ENCODE measurements around the gene HFE. TPM values are rescaled to one million over a fixed set of nuclear protein-coding genes. Genes with fewer than 3 reads are reported as not detected.

Gene HFE
- total RNA-seq, 4 donors from 2014 or later = 7.5 to 9.8 (median 8.3) TPM

DNA sequence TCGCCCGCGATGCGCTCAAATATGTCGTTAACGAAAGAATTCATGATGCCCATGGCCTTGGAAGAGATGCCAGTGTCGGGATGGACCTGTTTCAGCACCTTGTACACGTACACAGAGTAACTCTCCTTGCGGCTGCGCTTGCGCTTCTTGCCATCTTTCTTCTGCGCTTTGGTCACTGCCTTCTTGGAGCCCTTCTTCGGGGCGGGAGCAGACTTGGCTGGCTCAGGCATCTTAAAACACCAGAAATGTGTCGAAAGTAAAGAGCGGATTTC is 36.4 kb downstream of the HFE start:
- peak overlapping the region; percentile 93 to 99 (median 97) for H3K27ac ChIP-seq
- TF ChIP-seq POLR2A (IDR thresholded peaks at IDR 0.05) = no peak
- TF ChIP-seq, protein P1, sequence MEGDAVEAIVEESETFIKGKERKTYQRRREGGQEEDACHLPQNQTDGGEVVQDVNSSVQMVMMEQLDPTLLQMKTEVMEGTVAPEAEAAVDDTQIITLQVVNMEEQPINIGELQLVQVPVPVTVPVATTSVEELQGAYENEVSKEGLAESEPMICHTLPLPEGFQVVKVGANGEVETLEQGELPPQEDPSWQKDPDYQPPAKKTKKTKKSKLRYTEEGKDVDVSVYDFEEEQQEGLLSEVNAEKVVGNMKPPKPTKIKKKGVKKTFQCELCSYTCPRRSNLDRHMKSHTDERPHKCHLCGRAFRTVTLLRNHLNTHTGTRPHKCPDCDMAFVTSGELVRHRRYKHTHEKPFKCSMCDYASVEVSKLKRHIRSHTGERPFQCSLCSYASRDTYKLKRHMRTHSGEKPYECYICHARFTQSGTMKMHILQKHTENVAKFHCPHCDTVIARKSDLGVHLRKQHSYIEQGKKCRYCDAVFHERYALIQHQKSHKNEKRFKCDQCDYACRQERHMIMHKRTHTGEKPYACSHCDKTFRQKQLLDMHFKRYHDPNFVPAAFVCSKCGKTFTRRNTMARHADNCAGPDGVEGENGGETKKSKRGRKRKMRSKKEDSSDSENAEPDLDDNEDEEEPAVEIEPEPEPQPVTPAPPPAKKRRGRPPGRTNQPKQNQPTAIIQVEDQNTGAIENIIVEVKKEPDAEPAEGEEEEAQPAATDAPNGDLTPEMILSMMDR (IDR thresholded peaks at IDR 0.05) = no peak
- no peaks in the 10 kb centered on the region for H3K9me3 ChIP-seq
- no peaks in the 10 kb centered on the region for H3K36me3 ChIP-seq
- H3K4me1 ChIP-seq = peaks cover 18 to 23% of the 10 kb centered on the region in 2 donors
- no peaks in the 10 kb centered on the region for H3K27me3 ChIP-seq
- intact Hi-C loops (cut with DNase I) = loop anchor here (10.0 kb wide), 1 partner anchor 61 kb away; a partner anchor contains a TSS
- no peak for DNase-seq
- WGBS, 2 donors = 0 to 2% methylated on average over 8 to 14 of the region's 16 CpGs
- peak overlapping the region; percentile 82 to 91 (median 90) for H3K4me3 ChIP-seq (replicated peaks in 1 of 3)

DNA sequence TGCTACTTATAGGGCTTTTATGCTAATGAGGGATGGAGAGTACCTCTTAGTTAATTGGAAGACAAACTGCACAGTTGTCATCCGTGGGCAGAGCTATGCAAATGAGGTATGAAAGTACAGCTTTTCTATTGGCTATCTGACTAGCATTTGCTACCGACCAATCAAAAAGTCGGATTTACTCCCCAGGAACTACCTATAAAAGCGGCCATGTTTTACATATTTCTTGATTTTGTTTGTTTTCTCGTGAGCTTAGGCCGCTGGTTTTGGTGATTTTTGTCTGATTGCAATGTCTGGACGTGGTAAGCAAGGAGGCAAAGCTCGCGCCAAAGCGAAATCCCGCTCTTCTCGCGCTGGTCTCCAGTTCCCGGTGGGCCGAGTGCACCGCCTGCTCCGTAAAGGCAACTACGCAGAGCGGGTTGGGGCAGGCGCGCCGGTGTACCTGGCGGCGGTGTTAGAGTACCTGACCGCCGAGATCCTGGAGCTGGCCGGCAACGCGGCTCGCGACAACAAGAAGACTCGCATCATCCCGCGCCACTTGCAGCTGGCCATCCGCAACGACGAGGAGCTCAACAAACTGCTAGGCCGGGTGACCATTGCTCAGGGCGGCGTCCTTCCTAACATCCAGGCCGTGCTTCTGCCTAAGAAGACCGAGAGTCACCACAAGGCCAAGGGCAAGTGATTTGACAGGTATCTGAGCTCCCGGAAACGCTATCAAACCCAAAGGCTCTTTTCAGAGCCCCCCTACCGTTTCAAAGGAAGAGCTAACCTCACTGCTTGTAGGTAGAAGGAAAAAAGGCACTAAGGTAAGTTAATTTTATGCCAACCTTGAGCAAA is 36.9 kb downstream of the HFE start:
- H3K4me3 ChIP-seq (replicated peaks in 1 of 3) = peak overlapping the region; percentile 82 to 93 (median 90)
- H3K4me1 ChIP-seq = peaks cover 17 to 22% of the 10 kb centered on the region in 2 donors
- H3K9me3 ChIP-seq = no peaks in the 10 kb centered on the region
- no peaks in the 10 kb centered on the region for H3K36me3 ChIP-seq
- H3K27me3 ChIP-seq = no peaks in the 10 kb centered on the region
- WGBS, 2 donors = 0% methylated on average over 20 to 43 of the region's 45 CpGs
- peak; percentile 98 to 99 for TF ChIP-seq POLR2A (IDR thresholded peaks at IDR 0.05)
- TF ChIP-seq, protein P1 (IDR thresholded peaks at IDR 0.05) = no peak
- peak; percentile 79 to 82 for DNase-seq
- intact Hi-C loops (cut with DNase I) = loop anchor here (2.0 to 10.0 kb wide), 2 partner anchors 33 to 61 kb away; a partner anchor contains a TSS
- peak overlapping the region; percentile 93 to 99 (median 97) for H3K27ac ChIP-seq

DNA sequence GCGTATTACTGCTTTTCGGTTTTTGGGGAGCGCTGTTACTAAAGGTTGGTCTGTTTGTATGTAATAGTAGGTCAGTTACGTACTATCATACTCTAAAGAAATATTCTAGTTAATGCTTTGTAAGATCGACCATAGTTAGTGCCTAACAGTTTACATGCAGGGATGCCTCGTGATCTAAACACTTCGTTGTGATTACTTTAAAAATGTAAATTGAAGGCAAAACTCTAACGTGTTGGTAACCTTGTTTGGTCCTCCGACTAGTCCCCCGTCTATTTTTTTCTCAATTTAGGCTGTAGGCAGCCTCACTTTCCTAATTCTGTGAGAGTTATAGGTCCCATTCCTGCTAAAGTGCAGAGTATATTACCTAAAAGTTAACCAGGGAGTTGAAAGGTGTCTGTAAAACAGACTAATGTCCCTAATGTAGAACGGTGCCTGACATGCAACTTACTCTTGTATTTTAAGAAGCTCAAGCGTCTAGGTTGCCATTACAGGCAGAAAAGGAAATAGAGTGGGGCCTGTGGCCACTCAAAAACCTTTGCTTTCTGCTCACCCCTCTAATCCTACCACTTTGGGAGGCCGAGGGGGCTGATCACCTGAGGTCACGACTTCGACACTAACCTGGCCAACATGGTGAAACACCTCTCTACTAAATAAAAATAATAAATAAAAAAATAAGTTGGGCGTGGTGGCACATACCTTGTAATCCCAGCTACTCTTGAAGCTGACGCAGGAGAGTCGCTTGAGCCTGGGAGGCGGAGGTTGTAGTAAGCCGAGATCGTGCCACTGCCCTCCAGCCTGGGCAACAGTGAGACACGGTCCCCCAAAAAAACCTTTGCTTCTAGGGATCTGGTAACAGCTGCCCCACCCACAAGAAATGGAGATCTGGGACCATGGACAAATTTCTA is 37.8 kb downstream of the HFE start:
- 0% methylated on average over 22 of the region's 22 CpGs for WGBS, 2 donors
- peak; percentile 18 to 38 for DNase-seq
- H3K4me3 ChIP-seq (replicated peaks in 1 of 3) = peak overlapping the region; percentile 75 to 93 (median 90)
- peak overlapping the region; percentile 93 to 99 (median 97) for H3K27ac ChIP-seq
- H3K9me3 ChIP-seq = no peaks in the 10 kb centered on the region
- H3K36me3 ChIP-seq = no peaks in the 10 kb centered on the region
- intact Hi-C loops (cut with DNase I) = loop anchor here (2.0 to 10.0 kb wide), 2 partner anchors 32 to 60 kb away; a partner anchor contains a TSS
- no peaks in the 10 kb centered on the region for H3K27me3 ChIP-seq
- no peak for TF ChIP-seq POLR2A (IDR thresholded peaks at IDR 0.05)
- TF ChIP-seq, protein P1 (IDR thresholded peaks at IDR 0.05) = no peak
- peaks cover 22 to 24% of the 10 kb centered on the region in 2 donors for H3K4me1 ChIP-seq

DNA sequence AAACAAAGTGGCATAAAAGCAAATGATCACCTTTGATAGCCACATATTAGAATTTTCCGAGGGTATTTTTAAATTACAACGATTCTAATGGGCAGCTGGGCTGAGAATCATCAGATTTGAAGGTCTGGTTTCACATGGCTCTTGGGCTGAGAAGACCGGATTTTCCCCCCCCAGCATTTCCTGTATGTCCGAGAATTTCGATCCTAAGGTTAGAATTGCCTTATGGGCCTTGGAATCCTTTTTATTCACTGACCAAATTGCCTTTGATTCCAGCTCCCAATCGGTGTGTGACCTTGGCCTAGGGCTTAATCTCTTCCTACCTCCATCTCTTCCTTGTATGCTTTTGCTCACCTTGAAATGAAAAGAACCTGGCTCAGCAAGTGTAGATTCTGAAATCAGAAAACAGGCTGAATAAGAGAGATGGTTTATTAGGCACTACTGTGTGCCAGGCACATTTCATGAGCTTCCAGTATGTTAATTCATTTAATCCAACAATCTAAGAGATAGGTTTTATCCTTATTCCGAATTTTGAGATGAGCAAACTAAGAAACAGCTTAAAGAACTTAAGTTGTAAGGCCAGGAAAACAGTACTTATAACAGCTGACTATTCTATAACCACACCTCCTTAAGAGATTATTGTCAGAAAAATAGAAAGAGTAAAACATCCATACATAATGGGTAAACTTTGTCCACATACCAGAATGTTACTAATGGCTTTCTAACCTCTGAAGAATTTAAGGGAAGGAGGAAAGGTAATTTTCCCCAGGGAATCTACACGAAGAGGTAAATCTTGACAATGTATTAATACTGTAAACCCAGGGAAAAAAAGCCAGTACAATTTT is 39.4 kb downstream of the HFE start:
- Histone ChIP-seq H3K4me3 (replicated peaks in 1 of 3) (peak overlapping the region; percentile 75 to 93 (median 90)), H3K27ac (peak overlapping the region; percentile 93 to 99 (median 97)), H3K27me3 (no peaks in the 10 kb centered on the region), H3K36me3 (no peaks in the 10 kb centered on the region), H3K4me1 (peaks cover 24 to 25% of the 10 kb centered on the region in 2 donors), H3K9me3 (no peaks in the 10 kb centered on the region)
- DNase-seq = no peak
- intact Hi-C loops (cut with DNase I) = loop anchor here (10.0 kb wide), 1 partner anchor 58 kb away; a partner anchor contains a TSS
- 4 to 6% methylated on average over 8 of the region's 8 CpGs for WGBS, 2 donors
- TF ChIP-seq POLR2A (IDR thresholded peaks at IDR 0.05) = no peak
- TF ChIP-seq, protein P1 (IDR thresholded peaks at IDR 0.05) = no peak
